PC-3 (cell line): ENCODE data around the gene CDK16. TPM values are rescaled to one million over a fixed set of nuclear protein-coding genes. Genes with fewer than 3 reads are reported as not detected.

ENCODE experiments used
- ATAC-seq: fragments of 200-7000 bp; cut with Tn5 transposase; 2 replicates; pipeline ENCODE4 v1.9.1; 2020; ENCODE audit warnings: mild to moderate bottlenecking, moderate library complexity
- Bru-seq: library from RNA; stranded (reverse); fragments of 400-500 nt; gene quantifications from one replicate; lab custom pipeline; 2021; lab: Mats Ljungman, UMichigan
- BruChase-seq, 2 experiments: library from RNA; stranded (reverse); fragments of 400-500 nt; gene quantifications; one replicate each; lab custom pipeline; 2021; lab: Mats Ljungman, UMichigan
- BruUV-seq: library from RNA; stranded (reverse); fragments of 400-500 nt; replicated peaks from 2 replicates; lab custom pipeline; 2021; lab: Mats Ljungman, UMichigan
- CTCF ChIA-PET: fragments of 300-600 bp; sonication (Branson Sonifier 250); formaldehyde crosslinking; loops from one replicate; lab custom pipeline; 2022; ENCODE audit warnings: antibody characterized with exemption; lab: Charles Lee
- POLR2A ChIA-PET: fragments of 300-600 bp; sonication (Branson Sonifier 250); formaldehyde crosslinking; loops from one replicate; lab custom pipeline; 2022; ENCODE audit warnings: antibody characterized with exemption; ENCODE audit not compliant: unreplicated experiment; lab: Charles Lee
- DNase-seq: peaks from one replicate; pipeline ENCODE4 v3.0.0-alpha.2; 2015
- H2AFZ ChIP-seq: fragments of 300-600 bp; sonication (generic); 2 replicates; pipeline ENCODE4 v1.6.0; 2016; ENCODE audit warnings: antibody characterized with exemption, low read length
- H3F3A ChIP-seq: fragments of 300-600 bp; sonication (generic); one replicate; pipeline ENCODE4 v1.6.0; 2017; ENCODE audit warnings: antibody characterized with exemption, low read length, control low read depth, mild to moderate bottlenecking; ENCODE audit not compliant: unreplicated experiment
- H3K27ac ChIP-seq: fragments of 300-600 bp; sonication (generic); 2 replicates; pipeline ENCODE4 v1.5.1; 2016; ENCODE audit warnings: mild to moderate bottlenecking, low read length
- H3K27me3 ChIP-seq: fragments of 300-600 bp; sonication (generic); 2 replicates; pipeline ENCODE4 v1.6.1; 2016; ENCODE audit warnings: low read length, mixed read lengths
- H3K36me3 ChIP-seq: fragments of 300-600 bp; sonication (generic); 2 replicates; pipeline ENCODE4 v1.6.1; 2016; ENCODE audit warnings: low read depth, mixed run types, low read length, mixed read lengths
- H3K4me1 ChIP-seq: fragments of 300-600 bp; sonication (generic); 2 replicates; pipeline ENCODE4 v1.5.1; 2016; ENCODE audit warnings: low read length; ENCODE audit not compliant: insufficient read depth
- H3K4me2 ChIP-seq: fragments of 300-600 bp; sonication (generic); 2 replicates; pipeline ENCODE4 v1.6.0; 2016; ENCODE audit warnings: low read length
- H3K4me3 ChIP-seq: fragments of 300-600 bp; sonication (generic); 2 replicates; pipeline ENCODE4 v1.5.1; 2016; ENCODE audit warnings: mild to moderate bottlenecking, low read length, mixed read lengths
- H3K79me2 ChIP-seq: fragments of 300-600 bp; sonication (generic); 2 replicates; pipeline ENCODE4 v1.6.1; 2017; ENCODE audit warnings: low read length, mixed read lengths
- H3K9ac ChIP-seq: fragments of 300-600 bp; sonication (generic); 2 replicates; pipeline ENCODE4 v1.6.0; 2016; ENCODE audit warnings: mild to moderate bottlenecking, low read length
- H3K9me2 ChIP-seq: fragments of 300-600 bp; sonication (generic); replicated peaks from 2 replicates; pipeline ENCODE4 v1.6.1; 2016; ENCODE audit warnings: mixed run types, low read length, mixed read lengths
- H3K9me3 ChIP-seq: fragments of 300-600 bp; sonication (generic); 2 replicates; pipeline ENCODE4 v1.6.1; 2016; ENCODE audit warnings: low read length, mixed read lengths
- H4K20me1 ChIP-seq: fragments of 300-600 bp; sonication (generic); 2 replicates; pipeline ENCODE4 v1.6.1; 2016; ENCODE audit warnings: low read length, mixed read lengths
- EZH2 ChIP-seq: fragments of 300-600 bp; sonication (generic); IDR thresholded peaks from one replicate; pipeline ENCODE4 v1.6.1; 2017; ENCODE audit warnings: antibody characterized with exemption, mild to moderate bottlenecking, low read length; ENCODE audit not compliant: unreplicated experiment
- EZH2phosphoT487 ChIP-seq: fragments of 300-600 bp; sonication (generic); IDR thresholded peaks from 2 replicates; pipeline ENCODE4 v1.6.1; 2018; ENCODE audit warnings: mild to moderate bottlenecking, antibody characterized with exemption, low read length, borderline replicate concordance
- intact Hi-C: fragments of 100-400 bp; cut with micrococcal nuclease; formaldehyde crosslinking; loops from 2 replicates; pipeline ENCODE4 v1.9.0; 2023
- long read RNA-seq: library from polyadenylated mRNA; unstranded; transcript quantifications from one replicate; pipeline ENCODE4 v2.0.0, GENCODE V29; 2021; ENCODE audit not compliant: unreplicated experiment
- total RNA-seq: library from RNA; depleted of rRNA; stranded (reverse); fragments of >200 nt; gene quantifications from 2 replicates; pipeline ENCODE4 v1.2.3, GENCODE V29; 2014; rRNA removed
- TF ChIP-seq, protein P1 (sequence below): fragments of 300-600 bp; sonication (generic); conservative IDR thresholded peaks from 2 replicates; pipeline ENCODE4 v1.5.1; 2017; ENCODE audit warnings: antibody characterized with exemption, low read depth, mild to moderate bottlenecking, low read length

CDK16 gene
- total RNA-seq = 155 and 208 TPM in 2 replicates
- Bru-seq, nascent RNA = percentile 80 among the genes with signal in this experiment
- BruChase-seq, experiment 1, labeled RNA remaining after a 6-hour chase = percentile 93 among the genes with signal in this experiment
- percentile 89 among the genes with signal in this experiment for BruChase-seq, experiment 2, labeled RNA remaining after a 2-hour chase
- long read RNA-seq, transcript CDK16-202 (16 exons, 3,144 nt) = major isoform, 127 of 249 reads
- long read RNA-seq, transcript CDK16-204 (16 exons, 3,158 nt) = minor isoform, 12 of 249 reads
- long read RNA-seq, partial matches to known transcripts = 74 of 249 reads
- long read RNA-seq, other reads (novel, unspliced or antisense) = 35 of 249 reads

- H3K27ac ChIP-seq = peak within 1 kb of the TSS; percentile 96
- H3K9me2 ChIP-seq = no peaks in the 10 kb centered on the region
- H3F3A ChIP-seq = peaks cover 16% of the 10 kb centered on the region
- ChIA-PET CTCF (interaction anchor here (1.0 kb wide), 2 partner anchors 18 to 166 kb away, joined by 3 to 7 read pairs; no protein-coding TSS in a partner anchor), POLR2A (interaction anchor here (1.3 kb wide), 2 partner anchors 15 to 18 kb away, joined by 6 to 9 read pairs; partner anchors contain the start of gene USP11)
- TSS peak; percentile 58 for BruUV-seq
- H3K36me3 ChIP-seq = peaks cover 32% of the 10 kb centered on the region
- DNase-seq = peak; percentile 77
- H3K27me3 ChIP-seq = no peaks in the 10 kb centered on the region
- peaks cover 30% of the 10 kb centered on the region for H4K20me1 ChIP-seq
- peaks cover 34% of the 10 kb centered on the region for H3K4me1 ChIP-seq
- H3K79me2 ChIP-seq = peaks cover 47% of the 10 kb centered on the region
- peak within 1 kb of the TSS; percentile 99 for H3K9ac ChIP-seq
- TF ChIP-seq EZH2phosphoT487 (no peak), EZH2 (no peak)
- TF ChIP-seq, protein P1, sequence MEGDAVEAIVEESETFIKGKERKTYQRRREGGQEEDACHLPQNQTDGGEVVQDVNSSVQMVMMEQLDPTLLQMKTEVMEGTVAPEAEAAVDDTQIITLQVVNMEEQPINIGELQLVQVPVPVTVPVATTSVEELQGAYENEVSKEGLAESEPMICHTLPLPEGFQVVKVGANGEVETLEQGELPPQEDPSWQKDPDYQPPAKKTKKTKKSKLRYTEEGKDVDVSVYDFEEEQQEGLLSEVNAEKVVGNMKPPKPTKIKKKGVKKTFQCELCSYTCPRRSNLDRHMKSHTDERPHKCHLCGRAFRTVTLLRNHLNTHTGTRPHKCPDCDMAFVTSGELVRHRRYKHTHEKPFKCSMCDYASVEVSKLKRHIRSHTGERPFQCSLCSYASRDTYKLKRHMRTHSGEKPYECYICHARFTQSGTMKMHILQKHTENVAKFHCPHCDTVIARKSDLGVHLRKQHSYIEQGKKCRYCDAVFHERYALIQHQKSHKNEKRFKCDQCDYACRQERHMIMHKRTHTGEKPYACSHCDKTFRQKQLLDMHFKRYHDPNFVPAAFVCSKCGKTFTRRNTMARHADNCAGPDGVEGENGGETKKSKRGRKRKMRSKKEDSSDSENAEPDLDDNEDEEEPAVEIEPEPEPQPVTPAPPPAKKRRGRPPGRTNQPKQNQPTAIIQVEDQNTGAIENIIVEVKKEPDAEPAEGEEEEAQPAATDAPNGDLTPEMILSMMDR = no peak
- H3K4me2 ChIP-seq = peak within 1 kb of the TSS; percentile 89
- H3K4me3 ChIP-seq = peak within 1 kb of the TSS; percentile 93
- H3K9me3 ChIP-seq = no peaks in the 10 kb centered on the region
- H2AFZ ChIP-seq = peak within 1 kb of the TSS; percentile 91
- ATAC-seq = peak; percentile 42
- intact Hi-C loops = loop anchor here (1.0 to 5.0 kb wide), 2 partner anchors 15 to 94 kb away; partner anchors contain the start of gene USP11
Measured at GRCh38 chrX:47218280-47218919, at the start of gene CDK16. Gene CDK16, plus strand, starts transcription at chrX:47218681. Its CDS starts 4,877 bp downstream, at chrX:47223558.

DNA sequence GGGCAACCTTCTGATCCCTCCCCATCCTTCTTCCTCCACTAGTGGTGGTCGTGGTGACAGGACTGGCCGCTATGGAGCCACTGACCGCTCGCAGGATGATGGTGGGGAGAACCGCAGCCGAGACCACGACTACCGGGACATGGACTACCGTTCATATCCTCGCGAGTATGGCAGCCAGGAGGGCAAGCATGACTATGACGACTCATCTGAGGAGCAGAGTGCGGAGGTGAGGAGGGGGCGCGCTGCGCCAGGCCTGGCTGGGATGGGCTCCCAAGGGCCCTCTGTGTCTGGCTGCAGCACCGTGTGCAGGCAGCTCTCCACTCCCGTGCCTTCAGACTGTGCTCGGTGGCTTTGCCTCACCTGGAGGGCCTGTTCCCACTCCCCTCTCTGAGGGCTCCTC is 49.2 kb upstream of the CDK16 start:
- intact Hi-C loops = no loop called here
- BruUV-seq = no TSS peak
- no peaks in the 10 kb centered on the region for H3K4me1 ChIP-seq
- no peak overlapping the region for H2AFZ ChIP-seq
- DNase-seq (no peak), ATAC-seq (no peak)
- no peaks in the 10 kb centered on the region for H3K9me3 ChIP-seq
- H3K36me3 ChIP-seq = no peaks in the 10 kb centered on the region; the same call in 1 of the 2 replicates
- H3K9me2 ChIP-seq = no peaks in the 10 kb centered on the region
- no peak overlapping the region for H3K27ac ChIP-seq
- no peak overlapping the region for H3K4me3 ChIP-seq
- no peak for TF ChIP-seq EZH2
- TF ChIP-seq, protein P1 = no peak
- no peak for TF ChIP-seq EZH2phosphoT487
- H3K27me3 ChIP-seq = no peaks in the 10 kb centered on the region
- H4K20me1 ChIP-seq = no peaks in the 10 kb centered on the region
- ChIA-PET POLR2A (no interaction called here), CTCF (no interaction called here)
- peaks cover 22% of the 10 kb centered on the region for H3K79me2 ChIP-seq
- no peak overlapping the region for H3K9ac ChIP-seq
- H3K4me2 ChIP-seq = no peak overlapping the region
- no peaks in the 10 kb centered on the region for H3F3A ChIP-seq
